Neural cell (in vitro differentiated cells): Measurements from ENCODE around the gene TRMT44. TPM values are rescaled to one million over a fixed set of nuclear protein-coding genes. Genes with fewer than 3 reads are reported as not detected.

Source experiments
- H2AFZ ChIP-seq: fragments of 200-600, 300-800 bp; sonication (generic), shearing (Covaris generic); 2 replicates; pipeline ENCODE4 v1.6.0; 2014; ENCODE audit warnings: low read depth, mild to moderate bottlenecking, antibody characterized with exemption, low read length, moderate library complexity
- H3F3A ChIP-seq: fragments of 200-600 bp; shearing (Covaris generic); 2 replicates; pipeline ENCODE4 v1.6.1; 2016; ENCODE audit warnings: mild to moderate bottlenecking, moderate library complexity, mixed read lengths, antibody characterized with exemption, low read length; ENCODE audit not compliant: insufficient read depth, poor library complexity, severe bottlenecking
- H3K27ac ChIP-seq: fragments of 200-600, 300-800 bp; sonication (generic), shearing (Covaris generic); 2 replicates; pipeline ENCODE4 v1.5.1; 2014; ENCODE audit warnings: mild to moderate bottlenecking, low read length, moderate library complexity
- H3K27me3 ChIP-seq: fragments of 300-800, 200-600 bp; sonication (generic), shearing (Covaris generic); 2 replicates; pipeline ENCODE4 v1.6.0; 2014; ENCODE audit warnings: mild to moderate bottlenecking, low read depth, low read length, moderate library complexity; ENCODE audit not compliant: insufficient read depth
- H3K36me3 ChIP-seq: fragments of 300-800, 200-600 bp; sonication (generic), shearing (Covaris generic); 2 replicates; pipeline ENCODE4 v1.5.1; 2014; ENCODE audit warnings: mild to moderate bottlenecking, antibody characterized with exemption, low read length, moderate library complexity; ENCODE audit not compliant: insufficient read depth
- H3K4me2 ChIP-seq: fragments of 300-800, 200-600 bp; sonication (generic), shearing (Covaris generic); 2 replicates; pipeline ENCODE4 v1.6.0; 2014; ENCODE audit warnings: mild to moderate bottlenecking, low read length
- H3K4me3 ChIP-seq: fragments of 300-800, 200-600 bp; sonication (generic), shearing (Covaris generic); 2 replicates; pipeline ENCODE4 v1.5.1; 2014; ENCODE audit warnings: mild to moderate bottlenecking, low read length, moderate library complexity
- H3K79me2 ChIP-seq: fragments of 200-600 bp; shearing (Covaris generic); replicated peaks from 2 replicates; pipeline ENCODE4 v1.6.0; 2014; ENCODE audit warnings: mild to moderate bottlenecking, low read length, moderate library complexity; ENCODE audit not compliant: insufficient read depth
- H3K9ac ChIP-seq: fragments of 300-800, 200-600 bp; sonication (generic), shearing (Covaris generic); 2 replicates; pipeline ENCODE4 v1.6.1; 2016; ENCODE audit warnings: mild to moderate bottlenecking, low read length, mixed read lengths
- H3K9me2 ChIP-seq: fragments of 200-600 bp; shearing (Covaris generic); 2 replicates; pipeline ENCODE4 v1.6.1; 2016; ENCODE audit warnings: mild to moderate bottlenecking, low read length, mixed read lengths; ENCODE audit not compliant: insufficient read depth
- H3K9me3 ChIP-seq: fragments of 200-600, 300-800 bp; sonication (generic), shearing (Covaris generic); 2 replicates; pipeline ENCODE4 v1.6.1; 2016; ENCODE audit warnings: mild to moderate bottlenecking, mixed run types, low read length, moderate library complexity, mixed read lengths
- H4K20me1 ChIP-seq: fragments of 200-600 bp; shearing (Covaris generic); 2 replicates; pipeline ENCODE4 v1.6.1; 2016; ENCODE audit warnings: mild to moderate bottlenecking, mixed run types; ENCODE audit not compliant: insufficient read depth
- CTCF ChIP-seq: fragments of 450-650 bp; IDR thresholded peaks from 2 replicates; pipeline ENCODE4 v1.5.1; 2014; ENCODE audit warnings: antibody characterized with exemption, mild to moderate bottlenecking, moderate library complexity; ENCODE audit not compliant: poor library complexity, severe bottlenecking
- EP300 ChIP-seq: fragments of 450-650 bp; conservative IDR thresholded peaks from 2 replicates; pipeline ENCODE4 v1.6.1; 2014; ENCODE audit warnings: antibody characterized with exemption, mild to moderate bottlenecking, moderate library complexity; ENCODE audit not compliant: poor library complexity, severe bottlenecking
- EZH2 ChIP-seq: fragments of 200-600, 300-800 bp; shearing (Covaris generic), sonication (generic); IDR thresholded peaks from 2 replicates; pipeline ENCODE4 v1.6.1; 2014; ENCODE audit warnings: antibody characterized with exemption, low read length, borderline replicate concordance, mild to moderate bottlenecking; ENCODE audit not compliant: insufficient read depth, poor library complexity, severe bottlenecking
- MXI1 ChIP-seq: fragments of 450-650 bp; conservative IDR thresholded peaks from 2 replicates; pipeline ENCODE4 v1.6.1; 2014; ENCODE audit warnings: antibody characterized with exemption, mild to moderate bottlenecking; ENCODE audit not compliant: poor library complexity, severe bottlenecking
- POLR2AphosphoS5 ChIP-seq: IDR thresholded peaks from 2 replicates; pipeline ENCODE4 v1.6.1; 2012
- RAD21 ChIP-seq: fragments of 450-650 bp; conservative IDR thresholded peaks from 2 replicates; pipeline ENCODE4 v1.6.1; 2014; ENCODE audit warnings: antibody characterized with exemption, mild to moderate bottlenecking, moderate library complexity
- REST ChIP-seq: IDR thresholded peaks from 2 replicates; pipeline ENCODE4 v1.6.1; 2012; ENCODE audit warnings: borderline replicate concordance
- SMC3 ChIP-seq: fragments of 450-650 bp; conservative IDR thresholded peaks from 2 replicates; pipeline ENCODE4 v1.6.1; 2014; ENCODE audit warnings: antibody characterized with exemption, mild to moderate bottlenecking, moderate library complexity; ENCODE audit not compliant: poor library complexity
- TAF1 ChIP-seq: IDR thresholded peaks from 2 replicates; pipeline ENCODE4 v1.6.1; 2012; ENCODE audit warnings: low read depth
- polyA plus RNA-seq: library from polyadenylated mRNA; depleted of rRNA; stranded (reverse); fragments of >200 nt; gene quantifications from 2 replicates; pipeline ENCODE4 v1.2.3, GENCODE V29; 2014

Gene TRMT44
- polyA plus RNA-seq, 1 donor from 2014 or later: 20.6 TPM

GRCh38 chr4:8463811-8464210 lies 23.2 kb downstream of the TRMT44 start:
- Histone ChIP-seq H3K4me3 (no peak overlapping the region), H3K4me2 (no peak overlapping the region), H3K36me3 (peaks cover 5% of the 10 kb centered on the region), H3K9ac (no peak overlapping the region), H3K79me2 (no peaks in the 10 kb centered on the region), H3K9me2 (no peaks in the 10 kb centered on the region), H4K20me1 (no peaks in the 10 kb centered on the region), H3K27ac (no peak overlapping the region), H2AFZ (no peak overlapping the region), H3K9me3 (no peaks in the 10 kb centered on the region), H3K27me3 (no peaks in the 10 kb centered on the region), H3F3A (no peaks in the 10 kb centered on the region)
- TF ChIP-seq REST (no peak), RAD21 (no peak), POLR2AphosphoS5 (no peak)

GRCh38 chr4:8464381-8464780 lies 23.8 kb downstream of the TRMT44 start:
- Histone ChIP-seq H3K9me2 (no peaks in the 10 kb centered on the region), H4K20me1 (no peaks in the 10 kb centered on the region), H3F3A (no peaks in the 10 kb centered on the region), H3K4me3 (no peak overlapping the region), H3K27ac (no peak overlapping the region), H2AFZ (no peak overlapping the region), H3K9me3 (no peaks in the 10 kb centered on the region), H3K4me2 (no peak overlapping the region), H3K79me2 (no peaks in the 10 kb centered on the region), H3K9ac (no peak overlapping the region), H3K36me3 (peaks cover 5% of the 10 kb centered on the region), H3K27me3 (no peaks in the 10 kb centered on the region)
- TF ChIP-seq REST: no peak
- no peak for TF ChIP-seq EZH2
- TF ChIP-seq EP300: no peak
- no peak for TF ChIP-seq CTCF
- TF ChIP-seq MXI1: no peak
- no peak for TF ChIP-seq POLR2AphosphoS5
- no peak for TF ChIP-seq RAD21
- TF ChIP-seq TAF1: no peak
- TF ChIP-seq SMC3: no peak
